ENCODE results near the gene PROM2.

The PROM2 gene

DNA sequence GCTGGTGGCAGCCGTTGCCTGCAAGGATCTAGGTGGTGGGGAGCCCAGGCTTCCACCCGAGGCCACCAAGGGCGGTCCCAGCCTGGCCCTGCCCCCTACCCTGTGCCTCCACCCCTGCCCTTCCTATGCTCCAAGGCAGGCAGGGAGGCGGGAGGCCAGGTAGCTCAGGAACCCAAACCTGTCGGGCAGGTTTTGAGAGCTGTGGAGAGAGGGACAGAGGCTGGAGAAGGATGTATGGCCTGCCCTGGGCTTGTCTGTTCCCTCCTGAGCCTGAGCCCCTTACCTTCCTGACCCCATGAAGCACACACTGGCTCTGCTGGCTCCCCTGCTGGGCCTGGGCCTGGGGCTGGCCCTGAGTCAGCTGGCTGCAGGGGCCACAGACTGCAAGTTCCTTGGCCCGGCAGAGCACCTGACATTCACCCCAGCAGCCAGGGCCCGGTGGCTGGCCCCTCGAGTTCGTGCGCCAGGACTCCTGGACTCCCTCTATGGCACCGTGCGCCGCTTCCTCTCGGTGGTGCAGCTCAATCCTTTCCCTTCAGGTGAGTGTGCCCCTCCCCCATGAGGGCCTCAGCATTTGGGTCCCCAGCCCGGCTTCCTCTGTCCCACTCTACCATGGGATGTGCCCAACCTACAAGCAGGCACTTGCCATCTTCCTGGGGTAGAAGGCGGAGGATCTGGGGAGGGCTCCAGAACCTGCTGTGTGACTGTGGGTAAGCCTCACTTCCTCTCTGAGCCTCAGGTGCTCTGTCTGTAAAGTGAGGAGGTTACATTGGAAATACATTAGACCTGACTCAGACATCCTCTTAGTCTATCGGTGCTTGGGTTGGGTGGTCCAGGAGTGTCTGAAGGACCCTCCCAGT lies at the start of gene PROM2:
Gene PROM2 (plus strand): TSS at position 159 of the 860 bp plus-strand sequence. CDS start 137 bp downstream, at position 296.
- TF ChIP-seq CTCF (IDR thresholded peaks at IDR 0.05; ENCODE audit: unreplicated experiment in 3 of 3) = no peak
- Mint-ChIP-seq H3K4me1 (no peaks in the 10 kb centered on the region), H3K4me3 (peak within 1 kb of the TSS in 1 of 3 experiments; percentile 54), H3K36me3 (ENCODE audit: low read depth) (no peaks in the 10 kb centered on the region), H3K9me3 (no peaks in the 10 kb centered on the region), H3K27ac (peak within 1 kb of the TSS in 1 of 3 experiments; percentile 77), H3K27me3 (ENCODE audit: low read depth) (peaks cover 8% of the 10 kb centered on the region)

GRCh38 chr2:95225658-95226057 lies 48.6 kb upstream of the PROM2 start:
- Mint-ChIP-seq H3K9me3 (peaks cover 54% of the 10 kb centered on the region), H3K4me1 (no peaks in the 10 kb centered on the region), H3K36me3 (ENCODE audit: low read depth) (peaks cover 57% of the 10 kb centered on the region), H3K27ac (no peak overlapping the region), H3K27me3 (ENCODE audit: low read depth) (no peaks in the 10 kb centered on the region), H3K4me3 (no peak overlapping the region)
- no peak for TF ChIP-seq CTCF (IDR thresholded peaks at IDR 0.05; ENCODE audit: unreplicated experiment in 3 of 3)

GRCh38 chr2:95231723-95232122 lies 42.5 kb upstream of the PROM2 start:
- peaks cover 8% of the 10 kb centered on the region for H3K36me3 Mint-ChIP-seq (ENCODE audit: low read depth)
- no peaks in the 10 kb centered on the region for H3K4me1 Mint-ChIP-seq
- H3K27me3 Mint-ChIP-seq (ENCODE audit: low read depth) = no peaks in the 10 kb centered on the region
- no peak overlapping the region for H3K4me3 Mint-ChIP-seq
- H3K27ac Mint-ChIP-seq = no peak overlapping the region
- peaks cover 46% of the 10 kb centered on the region for H3K9me3 Mint-ChIP-seq
- peak; percentile 51 to 60 (median 55) for TF ChIP-seq CTCF (IDR thresholded peaks at IDR 0.05; ENCODE audit: unreplicated experiment in 3 of 3)

DNA sequence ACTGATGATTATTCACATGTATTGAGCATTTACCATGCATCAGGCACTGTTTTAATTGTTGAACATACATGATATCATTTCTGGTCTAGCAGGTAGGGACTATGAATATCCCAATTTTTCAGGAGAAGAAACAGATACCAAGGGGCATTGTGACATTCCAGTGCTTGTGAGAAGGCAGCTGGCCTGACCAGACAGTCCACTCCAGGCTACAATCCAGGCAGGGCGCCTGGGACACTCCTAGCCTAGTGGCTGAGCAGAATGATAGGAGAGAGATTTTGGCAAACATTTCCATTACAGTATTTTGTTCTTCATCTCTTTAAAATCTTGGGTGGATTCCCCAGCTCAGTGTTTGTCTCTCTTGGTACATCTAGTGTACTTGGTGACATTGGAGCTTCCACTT lies 42.0 kb upstream of the PROM2 start:
- no peak overlapping the region for H3K27ac Mint-ChIP-seq
- no peak overlapping the region for H3K4me3 Mint-ChIP-seq
- no peaks in the 10 kb centered on the region for H3K27me3 Mint-ChIP-seq (ENCODE audit: low read depth)
- peaks cover 4% of the 10 kb centered on the region for H3K36me3 Mint-ChIP-seq (ENCODE audit: low read depth)
- H3K4me1 Mint-ChIP-seq = no peaks in the 10 kb centered on the region
- no peak for TF ChIP-seq CTCF (IDR thresholded peaks at IDR 0.05; ENCODE audit: unreplicated experiment in 3 of 3)
- peaks cover 44% of the 10 kb centered on the region for H3K9me3 Mint-ChIP-seq

GRCh38 chr2:95234286-95234785 lies 39.9 kb upstream of the PROM2 start:
- peaks cover 52% of the 10 kb centered on the region for H3K9me3 Mint-ChIP-seq
- H3K4me1 Mint-ChIP-seq = peaks cover 7% of the 10 kb centered on the region
- no peak for TF ChIP-seq CTCF (IDR thresholded peaks at IDR 0.05; ENCODE audit: unreplicated experiment in 3 of 3)
- H3K4me3 Mint-ChIP-seq = no peak overlapping the region
- no peak overlapping the region for H3K27ac Mint-ChIP-seq
- peaks cover 2% of the 10 kb centered on the region for H3K27me3 Mint-ChIP-seq (ENCODE audit: low read depth)
- peaks cover 4% of the 10 kb centered on the region for H3K36me3 Mint-ChIP-seq (ENCODE audit: low read depth)
